Ishikawa (cell line): ENCODE measurements around the gene PPP1R26.

Experiments
- CEBPB ChIP-seq: IDR thresholded peaks from 2 replicates; pipeline ENCODE4 v1.6.1; 2012
- CREB1 ChIP-seq: IDR thresholded peaks from 2 replicates; pipeline ENCODE4 v1.6.1; 2012; ENCODE audit warnings: low read depth
- EGR1 ChIP-seq: IDR thresholded peaks from 2 replicates; pipeline ENCODE4 v1.6.1; 2012
- EP300 ChIP-seq: IDR thresholded peaks from 2 replicates; pipeline ENCODE4 v1.6.1; 2012; ENCODE audit warnings: borderline replicate concordance
- FOXM1 ChIP-seq: IDR thresholded peaks from 2 replicates; pipeline ENCODE4 v1.6.1; 2012; ENCODE audit warnings: low read depth, borderline replicate concordance
- MAX ChIP-seq: IDR thresholded peaks from 2 replicates; pipeline ENCODE4 v1.6.1; 2012
- NFIC ChIP-seq: IDR thresholded peaks from 2 replicates; pipeline ENCODE4 v1.6.1; 2012
- RAD21 ChIP-seq: IDR thresholded peaks from 2 replicates; pipeline ENCODE4 v1.6.1; 2012; ENCODE audit warnings: low read depth
- REST ChIP-seq: IDR thresholded peaks from 2 replicates; pipeline ENCODE4 v1.6.1; 2012; ENCODE audit warnings: low read depth, mild to moderate bottlenecking
- TAF1 ChIP-seq: IDR thresholded peaks from 2 replicates; pipeline ENCODE4 v1.6.1; 2012; ENCODE audit warnings: low read depth, mild to moderate bottlenecking
- TCF12 ChIP-seq: IDR thresholded peaks from 2 replicates; pipeline ENCODE4 v1.6.1; 2012; ENCODE audit warnings: low read depth
- TEAD4 ChIP-seq: IDR thresholded peaks from 2 replicates; pipeline ENCODE4 v1.6.1; 2012
- YY1 ChIP-seq: IDR thresholded peaks from 2 replicates; pipeline ENCODE4 v1.6.1; 2012; ENCODE audit warnings: low read depth
- ZBTB7A ChIP-seq: IDR thresholded peaks from 2 replicates; pipeline ENCODE4 v1.6.1; 2012; ENCODE audit warnings: low read depth
- TF ChIP-seq, protein P1 (sequence below): IDR thresholded peaks from 2 replicates; pipeline ENCODE4 v1.6.1; 2012

PPP1R26 gene

DNA sequence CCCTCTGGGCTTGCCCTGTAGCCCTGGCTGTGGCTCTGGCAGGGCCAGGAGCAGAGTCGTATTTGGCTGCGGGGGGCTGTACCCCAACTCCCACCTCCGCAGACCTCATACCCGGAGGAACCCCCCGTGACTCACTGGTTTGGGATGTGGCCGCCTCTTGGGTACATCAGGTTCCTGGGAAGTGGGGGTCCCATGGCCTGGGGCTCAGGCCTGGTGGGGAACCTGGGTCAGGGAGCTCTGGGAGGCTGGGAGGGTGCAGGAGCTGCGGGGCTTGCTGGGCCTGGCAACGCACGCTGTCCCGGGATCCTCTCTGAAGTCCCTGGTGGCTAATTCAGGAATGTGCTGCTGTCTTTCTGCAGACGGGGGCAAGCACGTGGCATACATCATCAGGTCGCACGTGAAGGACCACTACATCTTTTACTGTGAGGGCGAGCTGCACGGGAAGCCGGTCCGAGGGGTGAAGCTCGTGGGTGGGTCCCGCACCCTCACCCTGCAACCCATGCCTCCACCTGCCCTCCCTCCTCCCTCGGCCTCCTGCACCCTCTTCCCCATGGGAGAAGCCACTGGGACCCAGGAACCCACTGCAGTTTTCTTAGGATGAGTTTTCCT, 44.0 kb downstream of the PPP1R26 start:
- no peak for TF ChIP-seq MAX
- TF ChIP-seq TCF12 = no peak
- no peak for TF ChIP-seq NFIC
- no peak for TF ChIP-seq ZBTB7A
- no peak for TF ChIP-seq YY1
- TF ChIP-seq RAD21 = no peak
- no peak for TF ChIP-seq CREB1
- TF ChIP-seq TEAD4 = no peak
- TF ChIP-seq REST = no peak
- TF ChIP-seq TAF1 = no peak
- TF ChIP-seq EP300 = no peak
- TF ChIP-seq, protein P1, sequence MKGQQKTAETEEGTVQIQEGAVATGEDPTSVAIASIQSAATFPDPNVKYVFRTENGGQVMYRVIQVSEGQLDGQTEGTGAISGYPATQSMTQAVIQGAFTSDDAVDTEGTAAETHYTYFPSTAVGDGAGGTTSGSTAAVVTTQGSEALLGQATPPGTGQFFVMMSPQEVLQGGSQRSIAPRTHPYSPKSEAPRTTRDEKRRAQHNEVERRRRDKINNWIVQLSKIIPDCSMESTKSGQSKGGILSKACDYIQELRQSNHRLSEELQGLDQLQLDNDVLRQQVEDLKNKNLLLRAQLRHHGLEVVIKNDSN = no peak

DNA sequence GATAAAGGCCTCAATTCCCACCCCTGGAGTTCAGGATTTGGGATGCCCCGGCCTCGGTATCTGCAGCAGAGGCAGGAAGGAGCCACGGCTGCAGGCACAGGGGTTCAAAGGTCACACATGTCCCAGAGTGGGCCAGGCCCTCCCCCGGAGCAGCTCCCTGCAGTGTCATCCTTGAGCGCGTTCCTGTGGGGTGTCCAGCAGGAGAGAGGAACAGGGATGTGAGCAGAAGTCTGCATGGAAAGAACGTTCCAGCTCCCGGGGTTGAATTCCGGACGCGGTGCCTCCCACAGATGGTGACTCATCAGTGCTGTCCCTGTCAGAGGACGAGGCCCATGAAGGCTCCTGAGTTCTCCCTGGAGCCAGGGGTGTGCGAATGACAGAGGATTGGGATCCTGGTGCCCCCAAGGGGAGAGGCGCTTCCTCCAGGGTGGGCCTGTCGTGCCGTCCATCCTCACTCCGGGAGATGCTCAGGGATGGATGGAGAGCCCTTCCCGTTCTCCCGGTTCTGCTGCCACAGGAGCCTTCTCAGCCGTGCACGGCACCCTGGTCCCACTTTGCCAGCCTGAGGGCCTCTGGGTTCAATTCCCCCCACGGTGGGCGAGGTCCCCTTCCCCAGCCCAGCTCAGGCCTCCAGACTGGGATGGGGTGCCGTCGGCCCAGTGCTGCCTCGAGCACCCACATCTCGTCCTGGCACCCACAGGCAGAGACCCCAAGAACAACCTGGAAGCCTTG, 44.7 kb downstream of the PPP1R26 start:
- TF ChIP-seq YY1 (no peak), TEAD4 (no peak), ZBTB7A (no peak), REST (no peak), CEBPB (no peak), FOXM1 (no peak), EP300 (no peak), TCF12 (no peak), CREB1 (no peak), RAD21 (no peak), EGR1 (no peak), MAX (no peak), TAF1 (no peak), NFIC (no peak)
- TF ChIP-seq, protein P1 = no peak

DNA sequence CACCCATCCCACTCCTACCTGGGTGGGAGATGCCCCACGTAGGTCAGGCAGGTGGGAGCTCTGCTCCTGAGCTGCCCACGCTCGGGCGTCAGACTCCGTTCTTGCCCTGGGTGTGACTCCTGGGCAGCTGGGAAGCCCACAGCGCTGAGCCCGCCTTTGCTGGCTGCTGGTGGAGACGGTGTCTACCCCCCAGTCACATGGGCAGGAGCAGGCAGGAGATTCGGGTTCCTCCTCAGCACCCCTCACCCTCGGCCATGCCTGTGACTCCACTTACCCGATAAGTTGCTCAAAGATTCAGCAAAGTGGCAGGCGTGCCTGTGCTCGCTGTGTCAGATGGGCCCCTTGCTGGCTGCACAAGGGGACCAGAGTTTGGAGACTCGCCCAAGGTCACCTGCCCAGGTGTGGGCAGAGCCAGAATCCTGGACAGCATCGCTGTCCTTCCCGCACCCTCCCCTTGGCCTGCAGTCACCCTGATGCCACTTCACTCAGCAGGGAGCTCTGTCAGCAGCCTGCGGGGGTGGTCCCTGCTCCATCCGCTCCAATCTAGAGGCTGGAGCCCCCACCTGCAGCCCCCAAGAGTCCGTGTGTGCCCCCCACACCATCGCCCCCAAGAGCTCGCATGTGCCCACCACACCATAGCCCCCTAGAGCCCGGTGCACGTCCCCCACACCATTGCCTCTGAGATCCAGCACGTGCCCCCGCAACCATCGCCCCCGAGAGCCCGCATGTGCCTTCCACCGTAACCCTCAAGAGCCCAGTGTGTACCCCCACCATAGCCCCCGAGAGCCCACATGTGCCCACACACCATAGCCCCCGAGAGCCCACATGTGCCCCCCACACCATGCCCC, 45.9 kb downstream of the PPP1R26 start:
- TF ChIP-seq EP300 (no peak), EGR1 (no peak), TEAD4 (no peak), CREB1 (no peak), ZBTB7A (no peak)

DNA sequence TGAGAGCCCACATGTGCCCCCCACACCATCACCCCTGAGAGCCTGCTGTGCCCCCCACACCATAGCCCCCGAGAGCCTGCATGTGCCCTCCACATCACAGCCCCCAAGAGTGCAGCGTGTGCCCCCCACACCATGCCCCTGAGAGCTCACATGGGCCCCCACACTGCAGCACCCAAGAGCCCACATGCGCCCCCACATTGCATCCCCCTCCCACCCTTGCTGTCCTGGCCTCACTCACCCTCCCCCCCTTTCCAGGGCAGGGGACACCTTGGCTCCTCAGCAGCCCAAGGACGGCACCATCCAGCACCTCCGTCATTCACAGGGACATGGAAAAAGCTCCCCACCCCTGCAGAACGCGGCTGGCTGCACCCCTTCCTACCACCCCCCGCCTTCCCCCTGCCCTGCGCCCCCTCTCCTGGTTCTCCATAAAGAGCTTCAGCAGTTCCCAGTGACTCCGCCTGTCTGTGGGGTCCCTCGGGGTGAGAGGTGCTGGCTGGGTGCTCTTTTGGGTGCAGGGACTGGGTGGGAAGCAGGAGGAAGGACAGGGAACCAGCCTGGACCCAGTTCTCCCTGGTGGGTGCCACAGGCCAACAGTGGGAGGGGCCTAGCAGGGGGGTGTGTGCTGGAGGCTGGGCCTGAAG, 46.6 kb downstream of the PPP1R26 start:
- no peak for TF ChIP-seq YY1
- TF ChIP-seq NFIC = no peak
- no peak for TF ChIP-seq TEAD4
- no peak for TF ChIP-seq REST
- no peak for TF ChIP-seq EGR1
- TF ChIP-seq EP300 = no peak
- no peak for TF ChIP-seq RAD21
- no peak for TF ChIP-seq CREB1
- TF ChIP-seq, protein P1 = no peak
- TF ChIP-seq CEBPB = no peak
- TF ChIP-seq MAX = no peak
- TF ChIP-seq FOXM1 = no peak
- TF ChIP-seq ZBTB7A = no peak
- TF ChIP-seq TCF12 = no peak
- TF ChIP-seq TAF1 = no peak
